GM21723 (cell line): ENCODE results near the gene TMEM131.

ENCODE experiments used
- ATAC-seq: cut with Tn5 transposase; IDR thresholded peaks from one replicate; pipeline ENCODE4 v1.9.1; 2021; ENCODE audit warnings: mild to moderate bottlenecking, moderate library complexity; ENCODE audit not compliant: unreplicated experiment

TMEM131 gene

DNA sequence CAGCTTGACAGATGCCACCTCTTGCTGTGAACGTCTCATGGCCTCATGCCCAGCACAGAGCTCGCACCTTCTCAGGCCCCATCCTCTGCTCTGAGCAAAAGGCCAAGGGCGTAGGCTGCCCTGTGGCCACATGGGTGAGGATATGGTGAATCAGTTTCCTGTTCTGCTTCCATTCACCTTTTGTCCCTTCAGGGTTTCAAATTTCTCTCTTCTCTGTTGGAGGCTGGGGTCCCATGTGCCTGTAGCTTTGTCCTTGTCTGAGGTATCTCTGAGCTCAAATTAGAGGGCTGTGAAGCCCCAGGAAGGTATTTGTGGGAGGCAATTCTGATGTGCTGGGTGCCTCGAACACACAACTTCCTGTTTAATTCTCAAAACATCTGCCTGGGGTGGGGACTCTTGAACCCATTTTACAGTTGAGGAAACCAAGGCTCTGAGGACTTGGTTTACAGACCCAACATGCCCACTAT is 253.3 kb downstream of the TMEM131 start:
- no peak for ATAC-seq

DNA sequence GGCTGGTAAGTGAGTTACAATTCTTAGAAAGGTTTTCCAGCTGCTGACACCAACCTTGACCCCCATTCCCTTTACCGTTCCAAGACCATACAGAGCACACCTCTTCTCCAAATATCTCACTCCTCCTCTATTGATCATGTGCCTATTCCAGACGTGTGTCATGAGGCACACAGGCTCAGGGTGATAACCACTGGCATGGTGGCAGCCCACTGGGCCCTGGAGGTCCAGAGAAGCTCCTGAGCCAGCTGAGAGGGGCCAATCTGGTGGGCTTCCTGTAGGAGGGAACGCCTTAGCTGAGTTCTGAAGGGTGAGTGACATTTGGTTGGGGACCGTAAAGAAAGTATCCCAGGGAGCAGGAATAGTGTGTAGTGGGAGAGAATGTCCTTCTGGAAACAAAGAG is 254.1 kb downstream of the TMEM131 start:
- no peak for ATAC-seq

- ATAC-seq: no peak
These were observed 254.5 kb downstream of the TMEM131 start for GRCh38 chr2:97741251-97741650.

- peak; percentile 61 for ATAC-seq
These were observed 255.1 kb downstream of the TMEM131 start for GRCh38 chr2:97740590-97741182.

DNA sequence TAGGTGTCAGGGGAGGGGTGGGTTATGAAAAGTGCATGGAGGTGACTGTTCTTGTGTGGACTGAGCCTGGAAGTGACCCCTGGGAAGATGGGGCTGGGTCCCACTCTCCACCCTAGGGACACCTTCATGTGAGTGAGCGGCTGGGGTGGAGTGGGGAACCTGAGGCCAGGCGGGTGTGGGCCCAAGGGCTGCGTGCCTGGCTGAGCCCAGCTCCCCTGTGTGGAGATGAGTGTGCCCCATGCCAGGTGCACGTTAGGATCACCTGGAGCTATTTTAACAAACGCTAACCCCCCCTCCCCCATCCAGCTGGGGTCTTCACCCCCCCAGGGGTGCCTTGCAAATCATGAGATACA is 255.9 kb downstream of the TMEM131 start:
- ATAC-seq: no peak

DNA sequence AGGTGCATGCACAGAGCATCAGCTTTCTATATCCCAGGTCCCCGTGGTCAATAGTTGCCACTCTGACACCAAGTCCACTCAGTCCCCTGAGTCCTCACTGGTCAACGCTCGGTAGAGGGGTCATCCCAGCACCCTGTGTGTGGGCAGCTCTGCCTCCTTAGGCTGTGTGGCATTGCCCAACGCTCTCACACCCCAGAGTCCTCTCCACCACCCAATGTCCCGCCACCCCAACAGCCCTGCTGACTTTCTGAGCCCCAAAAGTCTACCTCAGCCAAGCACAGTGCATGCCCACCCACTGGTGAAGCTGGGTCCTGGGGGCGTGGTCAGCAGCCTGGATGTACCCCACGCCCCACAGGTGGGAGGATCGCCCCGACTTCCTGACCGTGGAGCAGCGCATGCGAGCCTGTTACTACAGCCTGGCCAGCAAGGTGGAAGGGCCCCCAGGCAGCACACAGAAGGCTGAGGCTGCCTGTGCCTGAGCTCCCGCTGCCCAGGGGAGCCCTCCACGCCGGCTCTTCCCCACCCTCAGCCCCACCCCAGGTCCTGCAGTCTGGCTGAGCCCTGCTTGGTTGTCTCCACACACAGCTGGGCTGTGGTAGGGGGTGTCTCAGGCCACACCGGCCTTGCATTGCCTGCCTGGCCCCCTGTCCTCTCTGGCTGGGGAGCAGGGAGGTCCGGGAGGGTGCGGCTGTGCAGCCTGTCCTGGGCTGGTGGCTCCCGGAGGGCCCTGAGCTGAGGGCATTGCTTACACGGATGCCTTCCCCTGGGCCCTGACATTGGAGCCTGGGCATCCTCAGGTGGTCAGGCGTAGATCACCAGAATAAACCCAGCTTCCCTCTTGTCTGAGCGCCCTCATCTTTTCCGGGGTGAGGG is 256.5 kb downstream of the TMEM131 start:
- no peak for ATAC-seq

DNA sequence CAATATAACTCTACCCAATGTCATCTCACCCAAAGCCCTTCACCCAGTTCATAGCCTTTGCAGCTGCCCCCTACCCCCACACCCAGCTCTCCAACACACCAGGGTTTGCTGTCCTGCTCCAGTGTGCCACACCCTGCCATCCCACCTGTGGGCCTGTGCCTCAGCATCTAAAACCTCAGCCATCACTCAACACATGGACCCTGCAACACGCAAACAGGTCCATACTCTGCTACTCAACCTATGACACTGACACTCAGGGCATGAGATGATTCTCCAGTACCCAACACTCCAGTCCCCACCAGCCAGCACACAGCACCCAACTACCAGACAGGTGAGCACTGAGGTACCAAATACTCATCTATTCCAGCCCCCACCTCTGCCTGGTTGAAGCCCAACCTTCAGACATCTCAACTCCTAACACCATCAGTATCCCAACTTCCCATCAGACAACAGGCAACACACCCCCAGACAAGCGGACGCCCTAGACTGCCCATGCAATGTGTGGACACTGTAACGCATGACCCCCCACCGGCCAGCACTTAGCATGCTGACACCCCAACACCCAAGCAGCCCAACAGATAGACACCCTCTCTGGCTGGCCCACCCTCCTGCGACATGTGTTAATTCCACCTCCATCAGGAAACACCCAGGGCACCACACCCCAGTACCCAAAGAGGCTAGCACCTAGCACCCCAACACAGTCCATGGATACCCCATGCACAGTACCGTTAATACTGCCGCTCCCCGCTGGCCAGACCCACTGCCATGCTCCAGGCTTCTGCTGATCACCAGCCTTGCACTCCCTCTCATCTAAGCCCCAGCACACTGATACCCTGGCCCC is 257.3 kb downstream of the TMEM131 start:
- no peak for ATAC-seq

GRCh38 chr2:97737421-97738178 is 258.1 kb downstream of the TMEM131 start:
- ATAC-seq: no peak

DNA sequence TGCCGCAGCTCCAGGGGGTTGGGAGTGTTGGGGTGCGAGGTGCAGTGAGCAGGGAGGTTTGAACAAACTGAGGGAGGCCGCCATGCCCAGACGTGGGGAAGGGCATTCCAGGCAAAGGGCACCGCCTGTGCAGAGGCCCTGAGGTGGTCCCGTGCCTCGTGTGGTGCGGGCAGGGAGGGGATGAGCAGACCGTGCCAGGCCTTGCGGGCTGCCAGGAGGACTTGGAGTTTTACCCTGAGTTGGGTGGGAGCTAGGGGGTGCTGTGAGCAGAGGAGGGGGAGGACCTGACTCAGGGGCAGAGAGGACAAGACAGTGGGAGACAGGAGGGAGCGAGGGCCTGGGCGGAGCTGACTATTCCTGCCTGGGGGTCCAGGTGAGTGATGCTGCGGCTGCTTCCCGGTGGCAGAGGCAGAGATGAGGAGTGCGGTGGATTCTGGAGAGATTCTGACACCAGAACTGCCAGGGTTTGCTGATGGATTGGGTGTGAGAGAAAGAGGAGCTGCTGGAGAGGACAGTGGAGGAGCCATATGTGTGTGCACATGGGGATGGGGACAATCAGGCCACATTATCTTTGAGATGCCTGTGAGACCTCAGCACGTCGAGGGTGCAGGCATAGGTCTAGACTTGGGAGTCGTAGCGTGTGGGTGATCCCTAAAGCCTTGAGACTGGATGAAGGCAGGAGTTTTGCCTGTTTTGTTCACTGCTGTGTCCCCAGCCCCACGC is 259.0 kb downstream of the TMEM131 start:
- ATAC-seq: no peak

GRCh38 chr2:97736185-97736584 is 259.6 kb downstream of the TMEM131 start:
- ATAC-seq: no peak

GRCh38 chr2:97735161-97735561 is 260.6 kb downstream of the TMEM131 start:
- no peak for ATAC-seq

- ATAC-seq: no peak
These were observed 261.4 kb downstream of the TMEM131 start for GRCh38 chr2:97734061-97735051.

DNA sequence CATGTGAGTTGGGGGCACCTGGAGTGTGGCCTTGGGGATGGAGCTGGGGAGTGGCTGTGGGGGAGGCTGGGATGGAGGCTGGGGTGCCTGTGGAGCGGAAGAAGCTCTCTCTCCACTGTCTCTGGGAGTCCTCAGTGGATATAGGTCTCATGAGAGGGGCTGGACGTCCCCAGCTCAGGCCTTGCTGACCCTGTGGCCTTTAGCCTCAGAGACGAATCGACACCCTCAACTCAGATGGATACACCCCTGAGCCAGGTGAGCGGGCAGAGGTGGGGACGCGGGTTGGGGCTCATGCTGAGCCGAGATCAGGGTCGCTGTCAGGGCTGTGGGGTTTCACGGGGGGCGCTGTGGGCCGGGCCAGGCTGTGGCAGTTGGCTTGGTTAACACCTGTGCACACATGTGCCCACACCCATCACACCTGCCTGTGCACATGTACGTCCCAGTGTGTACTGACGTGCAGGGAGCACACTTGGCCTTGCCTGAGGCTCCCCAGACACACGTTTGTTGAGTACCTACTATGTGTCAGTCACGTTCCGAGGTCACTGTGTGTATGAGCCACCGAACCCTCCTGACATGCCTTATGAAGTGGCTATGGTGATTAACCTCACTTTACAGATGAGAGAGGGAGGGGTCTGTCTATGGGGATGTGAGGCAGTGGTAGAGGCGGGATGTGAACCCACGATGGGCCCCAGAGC is 262.3 kb downstream of the TMEM131 start:
- no peak for ATAC-seq

DNA sequence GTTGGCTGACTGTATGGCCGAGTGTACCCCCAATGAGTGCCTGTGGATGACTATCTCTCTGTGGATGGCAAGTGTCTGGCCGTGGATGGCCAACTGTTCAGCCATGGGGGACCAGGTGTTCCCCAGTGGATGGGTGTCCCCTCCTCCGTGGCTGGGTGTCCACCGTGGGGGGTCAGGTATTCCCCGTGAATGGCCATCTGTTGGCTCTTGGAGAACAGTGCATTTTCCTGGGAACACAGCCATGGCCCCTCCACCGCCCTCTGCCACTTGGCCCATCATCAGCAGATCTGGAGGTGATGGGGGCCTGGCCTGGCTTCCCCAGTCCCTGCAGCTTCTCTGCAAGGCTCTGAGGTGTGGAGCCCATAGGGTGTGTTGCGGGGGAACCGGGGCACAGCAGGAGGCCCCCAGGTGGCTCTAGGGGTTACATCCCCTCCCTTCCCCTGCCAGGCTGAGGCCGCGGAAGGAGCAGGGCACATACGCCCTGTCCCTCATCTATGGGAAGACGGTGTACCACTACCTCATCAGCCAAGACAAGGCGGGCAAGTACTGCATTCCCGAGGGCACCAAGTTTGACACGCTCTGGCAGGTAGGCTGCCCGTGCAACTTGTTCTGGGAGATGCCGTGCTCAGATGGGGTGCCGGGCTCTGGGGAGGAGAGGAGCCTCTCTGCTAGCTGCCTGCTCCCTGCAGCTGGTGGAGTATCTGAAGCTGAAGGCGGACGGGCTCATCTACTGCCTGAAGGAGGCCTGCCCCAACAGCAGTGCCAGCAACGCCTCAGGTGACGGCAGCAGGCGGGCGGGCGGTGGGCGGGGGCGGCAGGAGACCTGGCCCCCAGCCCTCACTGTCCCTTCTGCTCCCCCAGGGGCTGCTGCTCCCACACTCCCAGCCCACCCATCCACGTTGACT is 263.1 kb downstream of the TMEM131 start:
- ATAC-seq: no peak

GRCh38 chr2:97731274-97732020 is 264.3 kb downstream of the TMEM131 start:
- no peak for ATAC-seq

GRCh38 chr2:97730245-97730644 is 265.5 kb downstream of the TMEM131 start:
- no peak for ATAC-seq
